OCI-M1 (cell line): Measurements from ENCODE around the gene BNC2.

Experiments
- DNase-seq: peaks from one replicate; lab custom pipeline; 2025; lab: John Stamatoyannopoulos, UW

Gene BNC2

DNA sequence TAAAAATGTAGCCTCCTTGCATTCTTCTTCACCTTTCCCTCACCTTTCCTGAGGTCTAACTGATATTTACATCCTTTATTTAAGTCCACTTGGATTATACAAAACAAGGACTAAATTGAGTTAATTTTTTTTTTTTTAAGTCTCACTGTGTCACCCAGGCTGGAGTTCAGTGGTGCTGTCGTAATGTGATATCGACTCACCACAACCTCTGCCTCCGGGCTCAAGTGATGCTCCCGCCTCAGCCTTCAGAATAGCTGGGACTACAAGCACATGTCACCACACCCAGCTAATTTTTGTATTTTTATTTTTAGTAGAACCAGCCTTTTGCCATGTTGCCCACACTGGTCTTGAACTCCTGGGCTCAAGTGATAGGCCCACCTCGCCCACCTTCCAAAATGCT, 195.3 kb downstream of the BNC2 start:
- no peak for DNase-seq

DNA sequence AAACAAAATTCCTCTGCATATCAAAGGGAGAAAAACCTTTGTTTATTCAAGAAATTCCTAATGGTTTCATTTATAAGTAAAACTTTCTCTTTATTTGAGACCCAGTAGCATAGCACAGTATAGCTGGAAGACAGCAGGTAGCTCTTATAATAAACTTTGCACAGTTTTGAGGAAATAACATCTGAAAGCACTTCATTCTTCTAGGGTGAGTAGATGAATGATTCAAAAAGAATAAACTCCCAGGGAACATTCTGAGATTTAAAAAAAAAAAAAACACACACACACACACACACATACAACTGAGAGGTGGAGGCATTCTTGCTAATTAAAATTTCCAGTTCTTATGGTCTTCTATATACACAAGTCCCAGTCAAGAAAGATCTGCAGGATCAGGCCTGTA, 197.3 kb downstream of the BNC2 start:
- DNase-seq, result no peak

DNA sequence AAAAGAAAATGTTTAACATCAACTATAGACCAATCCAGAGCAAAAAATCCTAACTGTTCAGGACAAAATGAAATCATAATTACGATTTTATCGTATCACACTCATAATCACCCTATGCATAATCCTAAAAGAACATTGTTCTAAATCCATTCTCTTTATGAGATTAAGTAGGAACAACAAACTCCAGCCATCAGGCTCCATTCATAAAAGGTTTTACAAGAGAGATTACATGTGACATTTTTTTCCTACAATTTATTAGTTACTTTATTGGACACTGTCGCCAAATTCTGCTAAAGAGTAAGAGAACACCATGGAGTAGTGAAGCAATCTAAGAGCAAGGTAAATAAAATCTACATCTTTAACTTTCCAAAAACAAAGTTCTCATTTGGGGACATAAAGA, 198.0 kb downstream of the BNC2 start:
- no peak for DNase-seq

DNA sequence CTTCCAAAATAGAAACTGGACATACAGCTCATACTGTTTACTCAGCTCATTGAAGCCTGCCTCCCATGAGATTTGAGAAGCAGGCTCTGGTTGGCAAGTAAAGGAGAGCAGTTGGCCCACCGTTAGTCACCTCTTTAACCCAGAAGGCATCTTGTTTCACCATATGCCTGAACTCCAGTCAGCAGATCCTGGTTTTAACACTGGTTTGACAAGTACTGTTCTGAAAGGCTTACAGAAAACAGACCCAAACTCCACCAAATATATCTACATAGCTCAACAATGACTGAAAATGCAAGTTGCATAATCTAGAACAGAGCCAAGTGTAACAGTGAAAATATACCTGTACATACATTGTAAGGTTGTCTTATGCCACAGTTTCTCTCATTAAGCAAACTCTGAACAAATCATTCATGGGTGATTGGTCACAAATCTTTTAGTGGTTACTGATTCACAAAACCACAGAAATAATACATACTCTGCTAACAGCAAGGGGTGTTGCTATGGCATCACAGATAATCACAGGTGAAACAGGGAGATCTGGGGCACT, 198.8 kb downstream of the BNC2 start:
- DNase-seq, result no peak

DNA sequence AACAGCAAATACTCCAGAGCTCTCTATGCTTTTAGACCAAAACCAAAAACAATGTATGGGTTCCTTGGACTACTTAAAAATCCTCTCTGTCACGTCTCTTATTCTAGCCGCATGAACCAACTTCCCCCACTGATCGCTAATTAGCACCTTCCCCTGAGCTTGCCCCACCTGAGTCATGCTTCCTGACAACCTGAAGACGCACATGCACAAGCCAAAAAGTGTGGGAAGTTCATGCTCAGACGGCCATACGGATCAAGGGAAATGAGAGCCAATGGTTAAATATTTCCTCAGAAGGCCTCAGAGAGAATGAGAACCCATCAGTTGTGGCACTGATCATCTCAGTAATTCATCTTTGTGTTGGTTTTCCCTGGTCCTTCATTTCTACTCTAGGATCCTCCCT, 199.7 kb downstream of the BNC2 start:
- DNase-seq, result no peak

DNA sequence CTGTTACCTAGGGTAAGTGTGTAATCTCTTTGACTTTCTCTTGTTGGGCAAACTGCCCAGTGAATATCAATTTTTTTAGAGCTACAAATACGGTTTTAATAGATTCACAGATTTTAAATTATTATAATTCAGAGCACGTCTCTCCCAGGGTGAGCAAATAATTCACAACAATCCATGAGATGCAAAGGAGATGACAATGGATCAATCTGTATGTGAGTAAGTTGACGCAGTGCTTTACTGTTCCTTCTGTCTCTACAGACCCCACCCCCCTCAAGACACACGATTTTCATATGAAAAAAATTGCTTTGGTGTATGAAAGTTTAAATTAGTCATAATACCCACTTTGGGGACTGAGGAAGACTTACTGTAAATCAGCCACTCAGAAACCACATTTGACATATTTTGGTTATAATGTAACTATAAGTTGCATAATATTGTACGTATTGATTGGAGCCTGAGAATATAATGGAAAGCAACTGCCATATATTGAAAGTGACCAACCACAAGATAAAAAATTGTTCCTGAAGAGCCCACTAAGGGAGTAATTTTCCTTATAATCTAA, 201.7 kb downstream of the BNC2 start:
- no peak for DNase-seq

DNA sequence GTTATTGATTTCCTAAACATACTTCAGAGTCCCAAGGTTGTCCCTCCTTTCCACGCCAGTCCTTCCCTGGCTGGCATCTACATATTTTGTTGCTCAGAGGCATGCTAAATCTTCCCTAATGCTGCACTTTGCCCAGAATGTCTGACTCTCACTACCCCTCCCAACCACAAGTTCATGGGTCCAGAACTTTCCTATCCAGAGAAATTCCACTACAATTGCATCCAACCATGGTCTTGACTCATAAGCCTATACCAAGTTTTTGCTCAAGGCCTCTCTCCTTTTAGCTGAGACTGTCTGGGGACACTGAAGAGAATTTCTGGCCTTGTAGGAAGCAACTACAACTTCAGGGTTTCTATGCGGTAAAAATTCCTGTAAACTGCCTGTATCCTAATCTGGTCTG, 206.3 kb downstream of the BNC2 start:
- no peak for DNase-seq

DNA sequence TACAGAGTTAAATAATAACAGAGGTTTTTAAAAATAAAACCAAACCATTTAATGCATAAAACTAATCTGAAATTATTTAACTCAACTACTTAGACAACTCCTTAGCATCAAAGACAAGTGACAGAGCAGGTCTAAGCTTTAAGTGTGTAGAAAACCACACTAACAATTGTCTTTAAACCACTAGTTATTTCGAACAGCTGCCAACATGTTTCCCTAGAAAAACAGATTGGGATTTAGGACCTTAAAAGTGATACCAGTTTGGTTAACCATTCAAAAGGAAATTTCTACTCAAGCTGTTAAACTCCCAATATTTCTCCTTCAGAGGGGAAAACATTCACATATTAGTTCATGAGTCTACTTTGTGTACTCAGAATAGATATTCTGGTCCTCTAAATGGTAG, 208.7 kb downstream of the BNC2 start:
- no peak for DNase-seq

DNA sequence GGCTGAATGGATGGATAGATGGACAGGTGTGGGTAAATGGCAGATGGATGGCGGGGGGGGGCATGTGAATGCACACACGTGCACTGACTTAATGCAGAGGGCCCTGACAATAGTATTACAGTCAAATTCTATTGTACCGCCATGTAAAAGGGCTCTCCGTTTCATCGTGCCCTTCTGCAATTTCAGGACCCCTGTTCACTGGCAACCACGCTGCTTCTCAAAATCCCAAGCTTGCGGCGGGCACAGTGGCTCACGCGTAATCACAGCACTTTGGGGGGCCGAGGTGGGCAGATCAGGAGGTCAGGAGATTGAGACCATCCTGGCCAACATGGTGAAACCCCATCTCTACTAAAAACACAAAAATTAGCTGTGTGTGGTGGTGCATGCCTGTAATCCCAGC, 211.4 kb downstream of the BNC2 start:
- DNase-seq, result no peak

DNA sequence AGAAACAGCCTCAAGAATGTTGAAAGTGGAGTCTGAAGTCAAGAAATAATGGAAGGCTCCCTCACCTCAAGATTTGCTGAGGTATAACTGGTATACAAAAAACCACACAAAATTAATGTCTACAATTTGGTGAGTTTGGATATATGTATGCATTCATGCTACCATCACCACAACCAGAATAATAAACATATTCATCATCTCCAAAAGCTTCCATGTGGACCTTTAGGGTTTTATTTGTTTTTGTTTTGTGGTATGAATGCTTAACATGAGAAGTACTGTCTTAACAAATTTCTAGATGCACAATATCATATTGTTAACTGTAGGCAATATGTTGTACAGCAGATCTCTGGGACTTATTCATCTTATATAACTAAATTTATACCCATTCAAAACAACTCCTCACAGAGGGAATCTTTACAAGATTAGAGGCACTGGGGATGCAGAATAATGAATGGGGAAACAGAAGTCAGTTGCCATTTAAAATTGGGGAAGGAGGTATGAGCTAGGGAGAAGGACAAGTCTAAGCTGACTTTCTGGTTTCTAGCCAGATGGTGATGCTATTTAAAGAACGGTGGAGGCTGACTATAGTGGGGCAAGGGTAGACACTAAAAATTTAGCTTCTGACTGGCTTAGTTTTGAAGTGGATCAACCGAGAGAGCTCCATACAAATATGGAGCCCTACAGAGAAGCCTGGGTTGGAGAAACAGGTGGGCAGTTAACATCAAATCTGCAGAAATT, 213.9 kb downstream of the BNC2 start:
- no peak for DNase-seq

DNA sequence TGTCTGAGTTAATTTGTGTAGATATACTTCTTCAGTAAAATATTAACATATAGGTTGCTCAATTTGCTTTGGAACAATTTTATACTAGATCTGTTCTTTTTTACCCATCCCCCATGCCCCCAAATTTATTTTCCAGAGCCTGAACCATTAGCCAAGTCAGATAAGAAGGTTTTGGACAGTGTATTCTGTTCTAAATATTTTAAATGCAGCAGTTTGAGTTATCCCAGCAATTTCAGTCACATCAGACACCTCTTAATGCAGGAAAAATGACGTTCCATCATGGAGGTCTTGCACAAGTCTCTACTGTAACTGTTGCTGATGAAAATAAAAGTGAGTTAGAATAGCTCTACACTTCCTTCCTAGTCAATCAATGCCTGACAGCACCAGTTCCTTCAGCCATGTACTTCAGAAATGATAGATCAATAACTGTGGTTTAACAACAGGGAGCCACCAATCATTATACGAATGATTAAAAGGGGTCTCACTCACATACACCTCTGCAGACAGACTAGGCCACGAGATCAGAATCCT, 215.8 kb downstream of the BNC2 start:
- no peak for DNase-seq

DNA sequence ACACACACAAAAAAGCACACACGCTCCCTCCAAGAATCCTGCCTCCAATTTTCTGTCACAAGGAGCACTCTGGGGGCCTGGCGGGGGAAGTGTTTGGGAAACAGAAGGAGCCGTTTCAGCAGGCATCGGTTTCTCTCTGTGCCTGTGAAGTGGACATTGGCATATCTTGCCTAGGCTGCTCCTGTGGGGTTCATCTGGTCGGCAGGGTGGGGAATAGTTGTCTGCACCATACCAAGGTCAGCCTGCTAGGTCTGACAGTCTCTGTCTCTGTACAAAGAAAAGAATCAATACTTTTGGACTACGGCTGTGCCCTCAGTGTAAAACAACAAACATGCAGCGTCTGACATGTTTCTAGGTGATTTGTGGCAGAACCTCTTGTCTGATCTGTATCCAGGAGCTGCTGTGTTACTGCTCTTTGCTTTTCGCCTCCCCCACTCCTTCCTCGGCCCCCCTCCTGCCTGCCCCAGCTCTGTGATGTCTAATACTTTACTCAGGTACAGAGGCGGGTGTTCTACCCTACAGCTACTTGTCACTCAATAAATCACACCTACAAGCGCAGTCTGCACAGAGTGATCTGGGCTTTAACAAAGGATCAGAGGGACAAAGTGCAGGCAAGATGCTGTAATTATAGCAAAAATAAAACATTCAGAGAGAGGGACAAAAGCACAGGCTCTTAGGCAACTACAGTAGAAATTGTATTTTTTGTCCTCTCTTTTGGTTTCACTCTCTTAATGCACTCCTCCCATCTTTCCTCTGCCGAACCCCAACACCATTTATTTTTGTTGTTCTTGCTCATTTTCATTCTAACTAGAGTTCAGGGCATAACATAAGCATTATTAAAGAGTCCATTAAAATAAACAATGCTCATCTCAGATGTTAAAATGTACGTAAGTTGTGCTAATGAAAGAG, 216.7 kb downstream of the BNC2 start:
- DNase-seq, result no peak

DNA sequence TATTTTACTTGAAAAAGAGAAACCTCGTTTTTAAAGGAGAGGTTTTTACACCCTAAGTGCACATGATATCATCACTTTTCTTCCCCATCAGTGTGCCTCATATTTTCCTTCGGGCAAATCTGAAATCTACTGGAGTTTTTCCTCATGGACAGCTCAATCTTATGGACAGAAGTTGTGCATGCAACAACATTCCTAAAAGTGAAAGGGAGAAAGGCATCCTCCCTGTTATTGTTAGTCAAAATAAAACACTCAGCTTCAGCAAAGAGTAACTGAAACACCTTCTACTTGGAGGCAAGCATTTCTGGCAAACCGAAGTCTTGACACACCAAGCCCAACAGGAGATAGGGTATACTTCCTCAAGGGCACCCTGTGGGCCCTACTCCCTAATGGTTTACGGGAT, 217.9 kb downstream of the BNC2 start:
- no peak for DNase-seq

DNA sequence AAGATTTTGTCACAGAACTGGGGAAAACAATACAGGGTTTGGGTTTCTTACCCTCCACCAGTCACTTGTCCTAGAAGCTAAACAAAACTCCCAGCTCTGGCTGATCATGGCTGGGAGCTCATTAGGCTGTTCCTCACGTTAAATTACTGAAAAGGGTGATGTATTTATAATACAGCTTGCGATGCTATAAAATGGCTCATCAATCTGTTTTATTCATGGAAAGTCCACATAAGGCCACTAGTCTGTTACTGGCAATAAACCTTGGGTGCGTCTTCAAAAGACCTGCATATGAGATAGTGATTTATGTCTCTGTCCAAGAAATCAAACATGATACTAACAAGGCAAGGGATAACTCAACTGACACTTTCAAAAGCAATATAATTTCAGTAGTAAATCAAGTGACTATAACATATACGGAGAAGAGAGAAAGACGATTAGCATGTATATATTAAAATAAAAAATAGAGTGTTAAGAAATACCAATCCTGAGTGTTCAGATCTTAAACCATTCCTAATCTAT, 219.0 kb downstream of the BNC2 start:
- DNase-seq, result no peak

DNA sequence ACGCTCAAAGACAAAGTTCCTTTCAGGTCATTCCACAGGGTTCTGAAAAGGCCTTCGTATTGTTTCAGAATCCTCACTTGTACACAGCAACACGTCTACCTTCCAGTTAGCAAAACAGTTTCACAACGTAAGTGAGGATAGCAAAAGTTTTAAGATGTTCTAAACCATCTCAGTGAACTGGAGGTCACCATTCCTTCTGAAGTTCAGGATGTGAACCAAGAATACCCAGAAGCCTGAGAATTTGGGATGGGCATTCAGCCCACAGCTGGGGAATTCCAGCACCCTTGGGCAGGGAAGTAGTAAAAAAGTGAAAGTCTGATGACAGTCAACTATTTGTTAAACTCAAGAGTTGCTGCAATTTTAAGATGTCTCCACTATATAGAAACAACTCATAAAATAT, 224.5 kb downstream of the BNC2 start:
- DNase-seq, result no peak

DNA sequence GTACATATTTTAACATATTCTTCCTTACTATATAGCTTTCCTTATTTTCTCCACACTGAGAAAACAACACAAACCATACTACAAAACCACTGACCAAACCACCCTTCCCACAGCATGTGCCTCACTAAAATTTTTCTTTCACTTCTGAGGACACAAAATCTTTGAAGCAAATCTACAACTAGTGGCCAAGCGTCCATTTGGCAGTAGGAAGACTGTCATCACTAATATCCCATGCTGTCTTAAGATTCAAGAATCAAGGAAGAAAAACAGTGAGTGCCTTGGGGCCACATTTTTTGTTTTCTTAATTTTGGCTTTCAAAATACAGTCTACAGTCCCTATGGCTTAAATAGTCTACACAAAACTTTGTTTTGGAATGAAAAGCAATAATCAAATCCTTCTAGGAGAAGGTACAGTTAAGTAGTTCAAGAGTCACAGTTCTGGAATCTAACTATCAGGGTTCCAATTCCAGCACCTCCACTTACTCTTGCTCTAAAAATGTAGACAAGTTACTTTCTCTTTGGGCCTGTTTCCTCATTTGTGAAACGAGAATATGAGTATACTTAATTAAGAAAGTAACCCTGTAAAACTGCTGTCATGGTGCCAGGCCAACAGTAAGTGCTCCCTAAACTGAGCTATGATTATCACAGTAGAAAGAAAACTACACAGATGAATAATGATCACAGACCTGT, 227.9 kb downstream of the BNC2 start:
- DNase-seq, result no peak

DNA sequence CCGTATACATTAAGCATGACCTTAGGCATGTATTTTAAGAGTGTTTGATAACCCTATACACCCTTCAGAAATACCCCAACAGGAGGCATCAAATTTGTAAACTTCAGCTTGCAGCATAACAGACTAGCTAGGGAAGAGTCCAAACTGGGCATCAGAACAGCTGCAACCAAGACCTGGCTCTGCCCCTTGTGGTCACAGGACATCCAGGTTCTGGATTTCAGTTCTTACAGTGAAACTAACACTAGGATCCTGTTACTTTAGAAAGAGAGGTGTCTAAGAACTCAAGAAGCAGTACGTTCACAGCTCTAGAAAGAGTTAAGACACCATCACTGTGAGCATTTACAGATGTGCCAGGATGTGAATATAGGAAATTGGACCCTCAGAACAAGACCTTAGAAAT, 229.8 kb downstream of the BNC2 start:
- DNase-seq, result no peak

DNA sequence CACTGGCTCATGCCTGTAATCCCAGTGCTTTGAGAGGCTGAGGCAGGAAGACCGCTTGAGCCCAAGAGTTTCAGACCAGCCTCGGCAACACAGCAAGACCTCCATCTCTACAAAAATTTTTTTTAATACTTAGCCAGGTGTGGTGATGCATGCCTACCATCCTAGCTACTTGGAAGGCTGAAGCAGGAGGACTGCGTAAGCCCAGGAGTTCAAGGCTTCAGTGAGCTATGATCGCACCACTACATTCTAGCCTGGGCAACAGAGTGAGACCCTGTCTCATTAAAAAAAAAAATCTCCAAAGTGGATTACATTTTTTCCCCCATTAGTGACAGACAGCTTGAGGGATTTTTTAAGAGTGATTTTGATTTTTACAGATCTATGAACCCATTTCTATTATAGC, 230.8 kb downstream of the BNC2 start:
- DNase-seq, result no peak

DNA sequence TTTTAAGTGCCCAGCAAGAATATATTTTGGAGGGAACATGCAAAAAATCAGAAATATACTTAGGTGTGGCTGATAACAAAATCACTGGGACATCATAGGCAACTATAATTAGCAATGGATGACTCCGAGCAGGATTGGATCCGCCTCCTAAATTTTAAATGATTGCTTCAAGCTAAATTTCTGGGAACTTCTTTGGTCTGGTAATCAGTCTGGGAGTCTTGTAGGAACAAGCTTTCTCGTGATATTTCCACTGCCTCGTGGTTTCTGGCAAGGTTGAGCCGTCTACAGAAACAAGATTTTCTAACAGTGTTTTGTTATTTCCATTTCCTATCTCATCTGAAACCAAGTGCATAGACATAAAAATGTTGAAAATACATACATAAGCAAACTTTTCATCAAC, 232.6 kb downstream of the BNC2 start:
- DNase-seq, result no peak

DNA sequence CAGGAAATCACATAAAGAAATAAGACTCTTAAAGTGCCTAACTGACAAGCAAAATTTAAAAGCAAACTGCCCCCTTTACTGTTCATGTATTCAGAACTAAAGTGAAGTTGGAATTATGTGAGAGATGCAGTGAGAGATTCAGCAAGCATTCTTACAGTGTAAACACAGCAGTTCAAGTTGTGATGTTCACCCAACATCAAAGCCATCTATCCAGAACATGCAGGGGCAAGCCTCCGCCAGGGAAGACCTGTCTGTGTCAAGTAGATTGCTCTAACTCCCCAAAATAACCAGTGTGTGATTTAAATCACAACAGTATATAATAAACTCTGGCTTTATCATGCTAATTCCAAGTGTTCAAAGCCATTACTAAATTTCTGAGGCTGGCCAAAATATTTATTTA, 233.3 kb downstream of the BNC2 start:
- DNase-seq, result no peak

DNA sequence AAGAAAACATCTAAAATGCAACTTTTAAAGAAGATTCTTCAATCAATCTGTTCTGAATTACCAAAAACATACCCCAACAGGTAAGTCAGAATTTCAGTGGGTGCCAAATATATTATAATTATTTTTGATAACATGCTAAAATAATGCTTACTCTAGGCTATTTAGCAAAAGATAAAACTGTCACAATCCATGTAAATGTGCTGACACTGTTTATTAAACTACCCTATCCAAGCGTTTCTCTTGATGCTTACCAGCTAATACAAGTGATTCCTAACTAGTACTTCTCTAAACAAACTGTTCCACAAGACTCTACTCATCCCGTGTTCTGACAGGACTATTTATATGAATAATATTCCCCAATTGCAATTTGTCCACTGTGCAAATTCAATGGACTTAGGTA, 236.7 kb downstream of the BNC2 start:
- DNase-seq, result no peak

DNA sequence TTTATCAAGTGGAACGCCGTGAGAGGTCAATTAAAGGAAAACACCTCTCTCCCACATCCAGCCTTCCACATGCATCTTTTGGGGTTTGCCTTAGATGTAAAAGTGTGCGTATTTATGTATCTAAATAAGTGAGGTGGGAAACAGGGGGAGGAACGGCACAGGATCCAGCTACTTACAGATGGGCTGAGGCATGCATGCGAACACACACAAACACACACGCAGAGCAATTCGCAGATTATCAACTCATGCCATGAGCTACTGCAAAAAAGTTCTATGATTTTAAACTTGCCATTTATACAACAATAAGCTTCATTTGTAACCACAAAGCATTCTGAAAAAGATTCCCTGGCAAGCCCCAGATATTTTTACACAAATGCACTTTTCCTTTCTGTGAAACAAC, 242.1 kb downstream of the BNC2 start:
- no peak for DNase-seq
